Endometrial microvascular endothelial cells (primary cell): ENCODE data around the gene PYGB. TPM values are rescaled to one million over a fixed set of nuclear protein-coding genes. Genes with fewer than 3 reads are reported as not detected.
"Not testable (repeated sequence)": the region's sequence is repeated elsewhere in the genome, so short reads cannot be mapped to it uniquely, and the experiment has no call there.

Experiments used
- in situ Hi-C: cut with HindIII; loops from 2 replicates; pipeline ENCODE4 v1.10.0; 2017; ENCODE audit warnings: low sequenced_read_pairs, low pct_unique_long_range_greater_than_20kb; ENCODE audit errors: inconsistent ontology term
- total RNA-seq: library from RNA; depleted of rRNA; stranded (reverse); fragments of >200 nt; gene quantifications from one replicate; pipeline ENCODE4 v1.2.3, GENCODE V29; 2015; ENCODE audit errors: inconsistent ontology term

The PYGB gene
- total RNA-seq, 1 donor from 2014 or later, result 126 TPM

DNA sequence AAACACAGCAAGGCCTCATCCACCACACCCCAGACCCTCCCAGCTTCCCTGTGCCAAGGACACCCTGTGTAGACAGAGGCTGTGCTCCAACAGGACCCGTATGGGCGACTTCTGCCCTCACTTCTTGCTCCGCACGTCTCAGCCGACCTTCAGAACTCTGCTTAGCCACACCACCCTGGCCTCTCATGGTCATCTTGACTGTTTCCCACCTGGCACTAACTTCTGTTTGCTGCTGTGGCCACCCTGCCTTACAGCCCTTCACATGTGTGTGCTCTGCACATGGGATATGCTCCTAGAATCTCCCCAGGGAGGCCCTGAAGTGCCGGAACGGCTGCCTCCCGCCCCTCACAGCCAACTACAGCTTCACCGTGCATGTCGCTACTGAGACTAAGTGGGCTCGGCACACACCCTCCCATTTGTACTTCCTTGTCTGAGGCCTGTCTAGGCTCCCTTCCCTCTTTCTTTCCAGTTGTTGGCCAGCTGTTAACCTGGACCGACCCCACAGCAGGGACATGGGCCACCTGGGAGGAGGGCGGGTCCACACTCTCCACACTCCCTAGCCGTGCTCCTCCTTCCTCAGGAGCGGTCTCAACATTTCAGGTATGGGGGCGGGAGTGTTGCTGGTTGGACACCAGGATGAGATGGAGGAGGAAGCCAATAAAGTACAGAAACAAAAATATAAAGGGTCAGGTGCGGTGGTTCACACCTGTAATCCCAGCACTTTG is 69.6 kb downstream of the PYGB start:
- in situ Hi-C loops, result no loop called here

DNA sequence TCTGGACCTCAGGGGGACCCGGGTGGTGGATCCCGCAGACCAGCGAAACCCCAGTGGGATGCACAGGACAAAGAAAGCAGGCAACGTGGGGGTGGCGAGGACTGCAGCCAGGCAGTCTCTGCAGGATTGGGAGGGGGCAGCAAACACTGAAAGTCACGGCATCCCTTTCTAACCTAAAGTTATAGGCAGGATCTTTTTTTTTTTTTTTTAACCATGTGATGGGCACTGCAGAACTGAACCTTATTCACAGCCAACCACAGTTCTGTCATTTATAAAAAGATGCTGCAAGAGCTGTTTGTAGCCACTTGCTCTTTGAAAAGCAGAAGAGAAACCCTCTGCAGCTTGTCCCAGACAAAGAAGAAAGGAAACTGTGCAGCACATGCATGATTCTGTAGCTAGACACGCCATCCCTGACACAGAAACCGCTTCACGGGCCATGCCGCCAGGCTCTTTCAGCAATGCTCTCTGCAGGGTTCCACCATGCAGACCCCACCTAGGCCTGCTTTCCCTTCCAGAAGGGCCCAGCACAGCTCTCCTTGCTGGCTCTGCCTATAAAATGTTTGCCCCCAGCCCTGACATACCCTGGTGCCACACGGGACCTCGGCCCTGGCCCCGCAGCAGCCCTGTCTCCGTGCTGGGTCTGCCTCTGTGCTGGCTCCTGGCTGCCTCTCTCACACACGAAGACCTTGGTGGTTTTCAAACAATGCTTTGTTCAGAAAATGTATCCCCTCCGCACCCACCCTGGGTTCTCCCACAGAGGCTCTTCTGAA is 70.8 kb downstream of the PYGB start:
- in situ Hi-C loops, result no loop called here

DNA sequence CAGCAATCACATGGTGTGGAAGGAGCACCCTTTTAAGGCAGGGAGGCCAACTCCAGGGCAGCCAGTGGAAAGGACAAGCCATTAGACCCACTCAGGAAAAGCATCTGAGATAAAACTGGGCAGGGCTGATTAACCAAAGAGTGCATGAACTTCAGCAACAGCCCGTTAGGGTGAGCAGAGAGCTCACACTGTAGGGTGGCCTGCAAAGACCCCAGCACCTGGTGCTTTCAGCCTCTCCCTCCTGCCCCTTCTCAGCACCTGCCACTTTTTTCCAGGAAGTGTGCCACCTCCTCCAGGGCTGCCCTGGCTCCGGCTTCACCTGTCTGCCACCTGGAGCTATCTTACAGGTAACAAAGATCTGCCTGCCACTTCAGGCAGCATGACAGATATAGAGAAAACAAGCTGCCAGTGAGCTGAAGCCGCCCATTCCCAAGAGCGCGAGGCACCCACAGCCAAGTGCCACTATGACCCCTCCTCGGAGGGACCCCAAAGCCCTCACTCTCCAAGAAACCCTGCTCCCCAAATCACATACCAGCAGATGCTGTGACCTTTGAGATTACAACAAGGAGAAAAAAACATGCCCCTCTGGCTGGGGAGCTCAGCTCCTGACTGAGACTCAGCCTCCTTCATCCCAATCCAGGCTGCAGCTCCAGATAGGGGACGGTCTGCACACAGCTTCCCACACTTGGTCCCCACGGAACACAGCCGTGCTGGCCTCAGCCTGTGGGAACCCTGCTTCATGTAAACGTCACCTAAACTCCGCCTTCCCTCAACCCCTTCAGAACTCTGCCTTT is 71.6 kb downstream of the PYGB start:
- in situ Hi-C loops, result no loop called here

DNA sequence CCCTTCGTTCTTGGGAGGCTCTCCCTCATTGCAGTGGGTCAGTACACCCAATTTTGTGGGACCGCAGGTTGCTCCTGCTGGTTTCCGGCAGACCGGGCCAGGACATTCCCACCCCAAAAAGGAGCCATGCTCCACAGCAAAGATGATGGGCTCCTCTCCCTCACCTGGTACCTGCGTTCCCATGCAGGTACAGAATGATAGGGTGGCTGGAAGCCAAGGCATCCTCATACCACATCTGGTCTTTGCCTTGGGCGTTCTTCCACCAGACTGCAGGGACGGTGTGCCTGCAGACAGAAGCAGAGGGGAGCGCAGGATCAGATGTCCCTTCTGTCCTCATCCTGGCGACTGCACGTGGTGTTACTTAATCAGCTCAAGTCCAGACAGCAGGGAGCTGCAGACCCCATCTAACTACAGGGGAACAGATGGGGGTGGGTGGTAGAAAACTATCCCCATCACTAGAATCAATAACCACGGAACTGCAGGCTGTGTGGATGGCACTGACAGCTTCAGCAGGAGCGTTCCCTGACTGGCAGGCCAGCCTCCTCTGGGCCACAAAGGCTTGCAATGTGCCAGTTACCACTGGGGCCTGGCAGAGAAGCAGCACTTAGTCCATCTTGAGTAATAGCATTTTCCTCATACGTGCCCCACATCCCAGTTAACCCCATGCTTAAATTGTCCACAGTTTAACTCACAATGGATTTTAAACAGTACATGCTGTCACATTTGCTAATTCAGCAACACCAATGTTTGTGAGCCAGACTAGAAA is 72.3 kb downstream of the PYGB start:
- in situ Hi-C loops, result no loop called here

DNA sequence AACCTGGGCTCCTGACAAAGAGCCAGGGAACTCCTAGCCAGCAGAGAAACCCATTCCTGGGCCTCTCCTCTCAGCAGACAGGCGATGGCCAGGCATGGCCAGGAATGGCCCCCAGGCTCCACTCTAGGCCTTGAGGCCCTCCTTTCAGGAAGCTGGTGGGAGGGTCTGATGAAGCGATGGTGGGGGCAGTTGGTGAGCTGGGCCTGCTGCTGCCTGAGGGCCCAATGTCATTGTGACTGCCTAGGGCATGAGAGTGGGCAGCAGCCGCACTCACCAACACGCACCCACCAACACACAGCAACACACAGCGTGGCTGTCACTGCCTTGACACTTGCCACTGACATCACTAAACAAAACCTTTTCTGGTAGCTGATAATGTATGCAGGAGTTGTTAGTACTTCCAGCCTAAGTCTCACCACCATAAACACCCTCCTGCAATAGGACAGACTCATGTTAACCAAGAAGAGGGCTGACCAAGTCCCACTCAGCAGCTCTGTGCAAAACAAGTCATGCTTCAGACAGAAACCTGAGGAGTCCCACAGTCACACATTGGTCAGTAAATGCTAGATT is 73.5 kb downstream of the PYGB start:
- in situ Hi-C loops, result no loop called here

DNA sequence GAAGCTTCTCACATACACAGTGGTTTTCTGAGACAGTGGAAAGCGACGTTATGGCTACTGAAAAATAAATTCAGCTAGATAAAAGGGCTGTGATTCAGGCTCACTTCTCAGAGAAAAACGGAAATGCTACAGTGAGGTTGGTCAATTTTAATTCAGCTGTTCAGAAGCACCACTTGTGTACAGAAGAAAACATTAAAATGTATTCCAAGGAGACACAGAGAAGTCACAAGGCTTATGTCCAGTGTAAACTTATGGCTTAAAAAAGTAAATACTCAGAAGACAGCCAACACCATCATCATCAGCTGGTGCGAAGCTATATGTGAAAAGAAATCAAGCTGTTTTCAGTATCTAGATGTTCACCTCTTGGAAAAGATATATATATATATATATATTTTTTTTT is 74.1 kb downstream of the PYGB start:
- in situ Hi-C loops, result no loop called here

DNA sequence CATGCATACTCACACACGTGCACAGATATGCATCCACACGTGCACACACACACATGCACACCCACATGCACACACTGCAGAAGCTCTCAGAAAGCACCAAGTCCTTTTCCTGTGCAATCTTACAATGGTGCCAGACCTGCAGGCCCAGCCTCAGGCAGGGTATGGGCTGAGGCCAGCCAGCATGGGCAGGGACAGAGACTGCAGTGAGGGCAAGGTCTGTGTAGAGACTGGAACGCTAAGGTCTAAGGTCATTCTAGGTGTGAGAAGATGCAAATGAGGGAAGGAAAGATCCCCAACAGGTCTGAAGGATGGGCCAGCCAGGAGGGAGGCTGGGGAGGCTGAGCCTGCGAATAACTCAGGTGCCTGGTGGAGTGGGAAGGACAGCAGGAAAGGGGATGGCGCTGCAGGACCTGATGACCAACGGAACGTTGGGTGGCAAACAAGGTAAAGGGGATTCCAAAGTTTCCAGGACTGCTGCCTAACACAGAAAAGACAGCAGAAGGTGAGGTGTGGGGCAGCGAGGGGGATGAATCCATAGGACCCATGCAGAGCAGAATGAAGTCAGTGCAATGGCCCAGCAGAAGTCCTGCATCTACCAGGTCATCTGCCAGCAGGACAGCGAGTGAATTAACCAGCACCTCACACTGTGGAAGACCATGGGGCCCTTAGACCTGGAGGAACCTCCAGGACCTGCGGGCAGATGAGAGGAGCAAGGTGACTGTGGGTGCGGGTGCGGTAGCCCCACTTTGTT is 75.8 kb downstream of the PYGB start:
- in situ Hi-C loops, result no loop called here

DNA sequence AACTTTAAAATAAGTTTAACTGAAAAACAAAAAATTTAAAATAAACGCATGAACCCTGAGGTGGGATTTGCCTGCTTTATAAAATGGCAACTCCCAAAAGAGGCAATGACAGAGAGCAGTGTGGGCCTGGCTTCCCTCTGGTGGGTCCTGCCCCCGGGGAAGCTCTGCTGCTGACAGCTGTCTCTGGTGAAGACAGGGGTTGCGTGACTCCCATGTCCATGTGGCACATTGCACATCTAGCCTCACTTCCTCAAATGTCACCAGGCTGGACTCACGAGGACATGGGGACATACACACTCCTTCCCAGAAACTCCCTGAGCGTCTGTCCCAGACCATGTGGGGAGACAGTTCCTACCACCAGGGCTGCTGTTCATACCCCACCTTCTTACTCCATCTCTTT is 76.5 kb downstream of the PYGB start:
- in situ Hi-C loops, result no loop called here

DNA sequence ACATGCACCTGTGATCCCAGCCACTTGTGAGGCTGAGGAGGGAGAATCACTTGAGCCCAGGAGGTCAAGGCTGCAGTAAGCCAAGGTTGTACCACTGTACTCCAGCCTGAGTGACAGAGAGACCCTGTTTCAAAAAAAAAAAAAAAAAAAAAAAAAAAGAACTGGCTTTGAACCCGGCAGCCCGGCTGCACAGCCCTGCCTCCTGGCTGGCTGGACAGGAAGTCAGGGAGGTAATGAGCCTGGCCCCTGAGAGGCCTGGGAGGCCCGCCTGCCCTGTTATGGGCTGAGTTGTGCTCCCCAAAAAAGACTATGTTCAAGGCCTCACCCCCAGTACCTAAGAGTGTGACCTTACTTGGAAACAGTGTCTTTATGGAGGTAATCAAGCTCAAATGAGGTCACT is 77.2 kb downstream of the PYGB start:
- in situ Hi-C loops, result no loop called here

DNA sequence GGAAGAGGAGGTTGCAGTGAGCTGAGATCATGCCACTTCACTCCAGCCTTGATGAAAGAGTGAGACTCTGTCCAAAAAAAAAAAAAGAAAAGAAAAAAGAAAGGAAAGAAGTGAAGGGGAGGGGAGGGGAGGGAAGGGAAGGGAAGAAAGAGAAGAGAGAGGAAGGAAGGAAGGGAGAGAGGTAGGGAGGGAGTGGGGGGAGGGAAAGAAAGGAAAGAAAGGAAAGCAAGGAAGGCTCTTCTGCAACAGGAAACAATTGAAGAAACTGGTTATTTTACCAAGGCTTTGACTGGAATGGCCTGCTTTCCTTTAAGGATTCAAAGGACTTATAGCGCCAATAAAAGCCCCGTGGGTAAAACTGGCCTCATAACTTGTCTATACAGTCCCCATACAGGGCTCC is 78.1 kb downstream of the PYGB start:
- in situ Hi-C loops, result no loop called here

DNA sequence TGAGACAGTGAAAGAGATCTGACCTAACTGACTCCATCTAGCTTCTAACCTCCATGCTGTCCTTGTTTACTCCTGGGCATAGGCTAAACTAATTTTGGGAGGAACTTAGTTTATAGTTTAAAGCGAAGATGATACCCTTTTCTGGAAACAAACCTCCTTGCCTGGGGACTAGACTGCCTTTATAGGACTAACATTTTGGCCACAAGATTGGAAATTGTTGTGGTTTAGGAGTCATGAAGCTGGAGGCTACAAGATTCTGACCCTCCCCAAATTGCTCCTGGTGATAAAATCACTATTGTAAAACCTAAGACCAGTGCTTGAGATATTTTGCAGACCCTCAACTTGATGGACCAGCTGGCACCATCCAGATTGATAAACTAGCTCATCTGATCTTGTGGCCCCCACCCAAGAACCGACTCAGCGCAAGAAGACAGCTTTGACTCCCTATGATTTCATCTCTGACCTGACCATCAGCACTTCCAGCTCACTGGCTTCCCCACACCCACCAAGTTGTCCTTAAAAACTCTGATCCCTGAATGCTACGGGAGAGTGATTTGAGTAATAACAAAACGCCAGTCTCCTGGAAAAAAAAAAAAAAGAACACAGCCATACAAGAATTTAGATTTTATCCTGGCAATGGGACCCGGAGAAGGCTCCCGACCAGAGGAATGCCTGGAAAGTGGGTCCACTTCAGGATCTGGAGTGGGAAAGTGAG is 79.8 kb downstream of the PYGB start:
- in situ Hi-C loops, result no loop called here

DNA sequence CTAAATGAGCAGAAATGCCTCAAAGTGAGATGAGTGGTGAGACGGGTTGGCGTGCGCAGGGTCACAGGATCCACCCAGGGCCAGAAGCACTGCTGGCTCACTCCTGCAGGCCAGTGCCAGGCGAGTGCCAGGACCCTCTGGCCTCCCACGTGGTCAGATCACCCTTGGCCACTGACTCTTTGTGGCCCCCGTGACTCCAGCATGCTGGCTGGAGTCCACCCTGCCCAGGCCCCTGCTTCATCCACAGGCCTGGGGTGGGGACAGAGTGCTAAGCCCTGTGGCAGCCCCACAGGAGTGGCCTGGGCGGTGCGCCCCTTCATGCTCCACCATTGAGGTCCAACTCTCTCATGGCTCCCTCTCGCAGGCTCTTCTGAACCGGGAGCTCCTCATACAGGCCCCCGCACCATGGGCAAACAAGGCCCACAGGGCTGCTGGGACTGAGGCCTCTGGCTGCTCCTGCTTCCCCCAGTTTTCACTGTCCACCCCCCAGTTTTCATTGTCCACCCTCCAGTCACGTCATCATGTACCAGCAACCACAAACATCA is 81.1 kb downstream of the PYGB start:
- in situ Hi-C loops, result no loop called here

DNA sequence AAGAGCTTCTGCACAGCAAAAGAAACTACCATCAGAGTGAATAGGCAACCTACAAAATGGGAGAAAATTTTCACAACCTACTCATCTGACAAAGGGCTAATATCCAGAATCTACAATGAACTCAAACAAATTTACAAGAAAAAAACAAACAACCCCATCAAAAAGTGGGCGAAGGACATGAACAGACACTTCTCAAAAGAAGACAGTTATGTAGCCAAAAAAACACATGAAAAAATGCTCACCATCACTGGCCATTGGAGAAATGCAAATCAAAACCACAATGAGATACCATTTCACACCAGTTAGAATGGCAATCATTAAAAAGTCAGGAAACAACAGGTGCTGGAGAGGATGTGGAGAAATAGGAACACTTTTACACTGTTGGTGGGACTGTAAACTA is 87.1 kb downstream of the PYGB start:
- in situ Hi-C loops, result not testable (repeated sequence)

DNA sequence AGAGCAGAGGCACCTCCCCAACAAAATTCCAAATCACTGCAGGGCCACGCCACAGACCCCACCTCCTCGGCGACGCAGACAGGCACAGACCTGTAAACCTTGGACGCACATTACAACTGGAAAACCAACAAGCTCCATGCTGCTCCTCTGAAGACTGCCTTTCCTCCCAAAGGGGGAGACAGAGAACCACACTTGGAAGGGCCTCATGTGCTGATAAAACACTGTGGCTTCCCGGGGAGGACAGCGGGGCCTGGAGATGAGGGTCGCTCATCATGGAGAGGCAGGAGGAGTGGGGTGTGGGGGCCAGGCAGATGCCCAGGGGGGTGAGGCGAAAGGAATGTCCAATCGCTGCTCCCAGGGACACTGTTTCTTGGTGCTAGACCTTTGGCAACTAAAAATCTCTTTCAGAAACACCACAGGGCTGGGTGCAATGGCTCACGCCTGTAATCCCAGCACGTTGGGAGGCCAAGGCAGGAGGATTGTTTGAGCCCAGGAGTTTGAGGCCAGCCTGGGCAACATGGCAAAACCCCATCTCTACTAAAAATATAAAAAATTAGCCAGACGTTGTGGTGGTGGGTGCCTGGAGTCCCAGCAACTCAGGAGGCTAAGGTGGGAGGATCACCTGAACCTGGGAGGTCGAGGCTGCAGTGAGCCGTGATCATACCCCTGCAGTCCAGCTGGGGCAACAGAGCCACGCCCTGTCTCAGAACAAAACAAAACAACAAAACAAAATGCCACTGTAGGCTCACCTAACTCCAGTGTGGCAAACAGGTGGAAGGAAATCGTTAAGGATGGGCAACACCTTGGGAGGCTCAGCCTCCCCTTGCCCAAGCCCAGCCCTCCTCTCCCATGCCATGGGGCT is 88.9 kb downstream of the PYGB start:
- in situ Hi-C loops, result no loop called here

DNA sequence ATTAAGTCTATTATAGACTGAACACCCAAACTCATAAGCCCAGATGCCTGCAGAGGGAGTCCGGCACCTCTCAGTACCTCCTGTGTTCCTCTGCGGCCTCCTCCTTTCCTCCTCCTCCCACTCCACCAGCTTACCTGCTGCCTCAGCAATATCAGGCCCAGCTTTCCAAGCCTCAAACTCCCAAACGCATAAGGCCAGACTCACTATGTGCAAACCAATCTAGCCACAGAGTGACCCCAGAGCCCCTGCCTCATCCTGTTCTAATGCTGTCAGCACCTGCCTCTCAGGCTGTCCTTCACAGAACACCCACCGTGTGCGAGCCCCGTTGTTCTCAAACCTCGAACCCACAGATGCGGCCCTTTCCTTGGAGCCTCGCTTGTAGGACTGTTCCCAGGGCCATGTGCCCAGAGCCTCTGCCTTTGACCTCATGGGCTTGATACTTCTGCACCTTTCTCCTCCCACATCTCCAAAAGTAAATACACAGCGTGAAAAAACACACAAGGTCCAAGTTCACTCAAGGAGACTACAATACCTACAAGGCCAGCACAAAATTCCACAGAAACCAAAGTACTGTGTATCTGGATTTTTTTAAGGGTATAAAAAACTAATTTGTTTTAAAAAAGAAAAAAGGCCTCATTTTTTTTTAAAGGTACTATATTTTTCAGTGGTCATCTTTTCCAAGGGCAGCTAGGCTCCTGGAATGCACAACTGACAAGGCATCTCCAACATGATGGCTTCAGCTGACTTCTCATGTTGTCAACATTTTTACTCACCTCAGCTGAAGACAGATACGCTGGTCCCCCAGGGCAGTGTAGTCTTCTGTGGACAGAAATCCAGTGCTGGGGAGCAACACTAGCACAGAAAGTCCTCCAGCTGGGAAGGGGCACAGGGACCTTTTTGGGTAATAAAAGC is 90.5 kb downstream of the PYGB start:
- in situ Hi-C loops, result no loop called here
